DOHH2 (cell line): ENCODE measurements around the gene PTPRN2.

Source experiments
- CTCF ChIP-seq: fragments of 200-600 bp; sonication (generic); IDR thresholded peaks from one replicate; pipeline ENCODE4 v1.5.1; 2014; ENCODE audit warnings: antibody characterized with exemption, mild to moderate bottlenecking, low read depth, low read length; ENCODE audit not compliant: poor library complexity, severe bottlenecking
- EZH2phosphoT487 ChIP-seq: fragments of 200-600 bp; sonication (generic); IDR thresholded peaks from 2 replicates; pipeline ENCODE4 v1.6.1; 2017; ENCODE audit warnings: borderline replicate concordance, mild to moderate bottlenecking, antibody characterized with exemption, low read length, moderate library complexity, mixed read lengths

- TF ChIP-seq EZH2phosphoT487 (no peak), CTCF (no peak)
Observed at GRCh38 chr7:158240801-158241200, 346.8 kb downstream of the PTPRN2 start.
